NB4 (cell line): ENCODE data around the gene GRID2.

Experiments used
- DNase-seq: peaks from one replicate; pipeline ENCODE4 v3.0.0; 2010; ENCODE audit warnings: low read depth
- H3K4me3 ChIP-seq: one replicate; pipeline ENCODE4 v1.5.1; 2011; ENCODE audit warnings: mild to moderate bottlenecking, low read depth, low read length, moderate library complexity
- MAX ChIP-seq: IDR thresholded peaks from 2 replicates; pipeline ENCODE4 v1.6.1; 2011; ENCODE audit warnings: low read depth, low read length
- MYC ChIP-seq: IDR thresholded peaks from 2 replicates; pipeline ENCODE4 v1.6.1; 2011; ENCODE audit warnings: low read depth, low read length
- POLR2A ChIP-seq: IDR thresholded peaks from 2 replicates; pipeline ENCODE4 v1.6.1; 2011; ENCODE audit warnings: mild to moderate bottlenecking; ENCODE audit not compliant: insufficient read length; ENCODE audit errors: extremely low read depth
- TF ChIP-seq, protein P1 (sequence below): IDR thresholded peaks from one replicate; pipeline ENCODE4 v1.5.1; 2012; ENCODE audit warnings: low read depth, low read length

The GRID2 gene

GRCh38 chr4:93018806-93019205 is 715.0 kb downstream of the GRID2 start:
- no peak for TF ChIP-seq MAX
- TF ChIP-seq, protein P1, sequence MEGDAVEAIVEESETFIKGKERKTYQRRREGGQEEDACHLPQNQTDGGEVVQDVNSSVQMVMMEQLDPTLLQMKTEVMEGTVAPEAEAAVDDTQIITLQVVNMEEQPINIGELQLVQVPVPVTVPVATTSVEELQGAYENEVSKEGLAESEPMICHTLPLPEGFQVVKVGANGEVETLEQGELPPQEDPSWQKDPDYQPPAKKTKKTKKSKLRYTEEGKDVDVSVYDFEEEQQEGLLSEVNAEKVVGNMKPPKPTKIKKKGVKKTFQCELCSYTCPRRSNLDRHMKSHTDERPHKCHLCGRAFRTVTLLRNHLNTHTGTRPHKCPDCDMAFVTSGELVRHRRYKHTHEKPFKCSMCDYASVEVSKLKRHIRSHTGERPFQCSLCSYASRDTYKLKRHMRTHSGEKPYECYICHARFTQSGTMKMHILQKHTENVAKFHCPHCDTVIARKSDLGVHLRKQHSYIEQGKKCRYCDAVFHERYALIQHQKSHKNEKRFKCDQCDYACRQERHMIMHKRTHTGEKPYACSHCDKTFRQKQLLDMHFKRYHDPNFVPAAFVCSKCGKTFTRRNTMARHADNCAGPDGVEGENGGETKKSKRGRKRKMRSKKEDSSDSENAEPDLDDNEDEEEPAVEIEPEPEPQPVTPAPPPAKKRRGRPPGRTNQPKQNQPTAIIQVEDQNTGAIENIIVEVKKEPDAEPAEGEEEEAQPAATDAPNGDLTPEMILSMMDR = no peak
- TF ChIP-seq POLR2A = no peak
- H3K4me3 ChIP-seq = no peak overlapping the region
- DNase-seq = no peak

DNA sequence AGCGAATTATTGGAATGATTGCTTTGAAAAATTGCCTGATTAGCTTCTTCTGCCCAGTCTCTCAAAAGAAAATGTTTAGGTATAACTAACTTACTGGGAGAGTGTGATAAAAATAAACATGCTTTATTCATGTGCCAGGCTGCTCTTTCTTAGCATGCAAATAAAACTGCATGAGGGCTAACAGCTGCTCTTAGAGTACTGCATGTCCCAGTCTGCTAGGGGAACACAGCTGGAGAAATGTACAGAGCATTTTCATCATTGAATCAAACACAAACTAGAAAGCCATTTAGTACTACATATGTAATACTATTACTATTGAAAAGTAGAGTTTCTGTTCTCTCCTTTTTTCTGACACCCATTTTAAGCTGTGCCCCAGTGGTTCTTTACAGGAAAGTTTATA is 726.0 kb downstream of the GRID2 start:
- no peak for DNase-seq
- TF ChIP-seq POLR2A (no peak), MAX (no peak), MYC (no peak)
- TF ChIP-seq, protein P1 = no peak

DNA sequence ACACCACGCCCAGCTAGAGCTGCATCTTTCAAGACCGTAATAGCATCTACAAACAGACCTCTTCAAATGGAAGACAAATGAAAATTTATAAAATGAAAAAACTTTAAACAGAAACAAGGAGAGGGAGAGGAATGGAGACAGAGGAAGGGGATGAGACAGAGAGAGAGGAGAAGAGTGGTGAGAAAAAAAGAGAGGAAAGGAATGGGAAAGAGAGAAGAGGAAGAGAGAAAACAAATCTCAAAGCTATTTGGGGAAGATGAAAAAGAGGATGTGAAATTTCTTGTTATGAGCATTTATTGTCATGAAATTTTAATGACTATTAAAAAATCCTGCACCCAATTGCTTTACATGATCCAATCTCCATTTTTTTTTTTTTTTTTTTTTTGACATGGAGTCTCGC is 726.9 kb downstream of the GRID2 start:
- H3K4me3 ChIP-seq = no peak overlapping the region
- no peak for DNase-seq
- TF ChIP-seq POLR2A (no peak), MAX (no peak)

More for the DNA sequence above, 726.0 kb downstream of the GRID2 start:
- no peak overlapping the region for H3K4me3 ChIP-seq

DNA sequence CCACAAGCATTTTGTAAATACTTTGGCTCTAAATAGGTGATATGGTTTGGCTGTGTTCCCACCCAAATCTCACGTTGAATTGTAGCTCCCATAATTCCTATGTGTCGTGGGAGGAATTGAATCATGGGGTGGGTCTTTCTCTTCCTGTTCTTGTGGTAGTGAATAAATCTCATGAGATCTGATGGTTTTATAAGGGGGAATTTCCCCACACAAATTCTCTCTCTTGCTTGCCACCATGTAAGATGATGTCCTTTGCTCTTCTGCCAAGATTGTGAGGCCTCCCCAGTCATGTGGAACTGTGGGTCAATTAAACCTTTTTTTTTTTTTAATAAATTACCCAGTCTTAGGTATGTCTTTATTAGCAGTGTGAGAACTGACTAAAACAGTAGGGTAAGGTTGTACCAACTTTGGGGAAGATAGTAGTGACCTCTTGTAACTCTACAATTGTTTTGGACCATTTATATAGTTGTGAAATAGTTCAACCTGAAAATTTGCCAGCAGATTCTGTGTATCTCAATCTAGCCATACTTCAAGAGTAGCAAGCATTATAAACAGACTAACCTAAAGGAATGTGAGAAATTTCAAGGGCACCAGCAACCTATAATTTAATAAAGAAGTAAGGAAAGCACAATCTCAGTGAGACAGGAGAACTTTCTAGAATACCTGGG is 727.8 kb downstream of the GRID2 start:
- TF ChIP-seq, protein P1 = no peak
- no peak for TF ChIP-seq MYC
- no peak overlapping the region for H3K4me3 ChIP-seq
- DNase-seq = no peak

GRCh38 chr4:93042746-93043145 is 739.0 kb downstream of the GRID2 start:
- no peak for DNase-seq
- TF ChIP-seq, protein P1 = no peak
- TF ChIP-seq MYC (no peak), MAX (no peak), POLR2A (no peak)
- no peak overlapping the region for H3K4me3 ChIP-seq

DNA sequence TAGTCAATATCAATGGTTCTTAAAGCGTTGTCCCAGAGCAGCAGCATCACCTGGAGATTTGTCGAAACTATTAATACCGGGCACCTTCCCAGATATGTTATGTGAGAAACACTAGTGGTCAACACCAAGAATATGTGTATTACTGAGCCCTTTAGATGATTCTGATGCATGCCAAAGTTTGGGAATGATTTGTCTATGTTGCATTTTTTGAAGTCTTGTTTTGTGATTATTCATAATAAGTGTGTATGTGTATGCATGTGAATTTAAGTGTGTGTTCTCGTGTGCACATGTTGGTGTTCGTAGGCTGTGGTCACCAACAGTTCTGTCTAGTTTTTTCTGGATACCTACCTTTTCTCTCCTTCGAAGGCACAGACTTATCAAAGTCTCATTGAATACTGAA is 749.4 kb downstream of the GRID2 start:
- no peak for TF ChIP-seq POLR2A
- no peak for TF ChIP-seq MYC
- TF ChIP-seq, protein P1 = no peak
- no peak for TF ChIP-seq MAX
- H3K4me3 ChIP-seq = no peak overlapping the region
- no peak for DNase-seq
